Left lung (tissue), 10 donors: Measurements from ENCODE around the gene AFMID. TPM values are rescaled to one million over a fixed set of nuclear protein-coding genes. Genes with fewer than 3 reads are reported as not detected.

Experiments
- ATAC-seq: fragments of 200-7000 bp; cut with Tn5 transposase; one replicate; pipeline ENCODE4 v1.9.1; 2020; ENCODE audit warnings: moderate library complexity
- DNase-seq, 4 donors: peaks; one replicate each; pipeline ENCODE4 v3.0.0-alpha.2; 2013 to 2020
- H3K27ac ChIP-seq, 2 donors: fragments of 200-600 bp; sonication (generic) in 1 of 2; one replicate each; pipeline versions ENCODE4 v1.5.0 to v1.8.0; 2020 to 2021
- H3K27me3 ChIP-seq, 2 donors: fragments of 200-600 bp; sonication (generic) in 1 of 2; one replicate each; pipeline versions ENCODE4 v1.5.0 to v1.8.0; 2020 to 2021
- H3K36me3 ChIP-seq, 2 donors: fragments of 200-600 bp; sonication (generic) in 1 of 2; one replicate each; pipeline versions ENCODE4 v1.5.0 to v1.8.0; 2020 to 2021
- H3K4me1 ChIP-seq, 2 donors: fragments of 200-600 bp; one replicate each; pipeline ENCODE4 v1.8.0; 2021
- H3K4me3 ChIP-seq, 2 donors: fragments of 200-600 bp; sonication (generic) in 1 of 2; one replicate each; pipeline versions ENCODE4 v1.5.0 to v1.8.0; 2020 to 2021; ENCODE audit warnings: mild to moderate bottlenecking in 1 of 2
- H3K9me3 ChIP-seq, 2 donors: fragments of 200-600 bp; sonication (generic) in 1 of 2; one replicate each; pipeline versions ENCODE4 v1.5.0 to v1.8.0; 2020 to 2021
- CTCF ChIP-seq, 2 donors: fragments of 200-600 bp; sonication (generic) in 1 of 2; IDR thresholded peaks; one replicate each; pipeline versions ENCODE4 v1.5.0 to v1.8.0; 2021; ENCODE audit warnings: antibody characterized with exemption in 2 of 2
- intact Hi-C, 2 donors: fragments of 100-400 bp; cut with DNase I; formaldehyde crosslinking; loops; one replicate each; pipeline versions ENCODE4 v1.11.2 to v1.14.2; 2022
- polyA plus RNA-seq, 6 donors: library from polyadenylated mRNA; unstranded; fragments of 120-200 nt; gene quantifications; one replicate each; pipeline ENCODE4 v1.2.1, GENCODE V29; 2013; ENCODE audit not compliant: insufficient read length in 6 of 6
- total RNA-seq, 2 donors: library from RNA; stranded (reverse); fragmentation: NEBNext Ultra II Directional; extraction: Animal tissue kit (Norgen Biotek cat#: 25700); gene quantifications; one replicate each; pipeline ENCODE4 v1.2.1, GENCODE V29; 2021
- donor health status: DM: no; HTN: yes; CAD: no.
- donor health status: DM: no; HTN: no; CAD: no.

AFMID gene
- total and polyA plus RNA-seq, 8 donors, result 31.3 to 58.9 (median 50.9) TPM

- peaks cover 13 to 48% of the 10 kb centered on the region in 2 donors for H3K27me3 ChIP-seq
- H3K27ac ChIP-seq, result no peak overlapping the region
- H3K9me3 ChIP-seq, result no peaks in the 10 kb centered on the region
- TF ChIP-seq CTCF (IDR thresholded peaks at IDR 0.05), result no peak
- intact Hi-C loops, result no loop called here
- no peak for DNase-seq
- peaks cover 0 to 13% of the 10 kb centered on the region in 2 donors for H3K36me3 ChIP-seq
- peak; percentile 37 for ATAC-seq
- peaks cover 0 to 17% of the 10 kb centered on the region in 2 donors for H3K4me1 ChIP-seq
- H3K4me3 ChIP-seq, result no peak overlapping the region
Measured at GRCh38 chr17:78226759-78227454, 39.7 kb downstream of the AFMID start.

DNA sequence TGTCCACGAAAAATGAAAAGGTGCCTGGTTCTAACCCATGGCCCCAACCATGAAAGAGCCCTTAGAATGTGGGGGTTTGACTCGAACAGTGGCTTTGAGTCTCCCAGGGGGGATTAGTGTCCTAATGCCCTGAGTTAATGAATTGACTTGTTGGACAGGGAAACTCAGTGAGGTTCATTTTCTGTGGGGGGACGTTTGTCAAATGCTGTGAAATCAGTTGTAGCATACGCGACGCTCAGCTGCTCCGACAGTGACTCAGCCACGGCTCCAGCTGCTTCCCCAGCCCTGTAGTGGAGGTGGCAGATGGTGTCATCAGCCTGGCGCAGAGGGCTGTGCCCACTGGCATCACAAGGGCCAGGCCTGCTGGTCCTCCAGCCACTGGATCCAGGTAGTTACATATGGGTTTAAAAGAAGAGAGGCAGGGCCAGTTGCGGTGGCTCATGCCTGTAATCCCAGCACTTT lies 40.3 kb downstream of the AFMID start:
- intact Hi-C loops, result no loop called here
- H3K27ac ChIP-seq, result no peak overlapping the region

DNA sequence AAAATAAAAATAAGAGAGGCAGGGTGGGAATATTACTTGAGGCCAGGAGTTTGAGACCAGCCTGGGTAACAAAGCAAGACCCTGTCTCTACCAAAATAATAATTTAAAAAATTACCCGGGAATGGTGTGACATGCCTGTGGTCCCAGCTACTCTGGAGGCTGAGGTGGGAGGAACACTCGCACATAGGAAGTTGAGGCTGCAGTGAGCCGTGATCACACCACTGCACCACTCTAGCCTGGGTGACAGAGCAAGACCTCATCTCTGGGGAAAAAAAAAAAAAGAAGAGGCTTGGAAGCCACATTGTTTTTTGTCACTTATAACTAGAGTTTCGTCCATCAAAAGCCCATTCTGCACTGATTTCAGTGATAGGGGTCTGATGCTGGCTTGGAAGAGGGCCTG lies 41.0 kb downstream of the AFMID start:
- intact Hi-C loops, result no loop called here
- H3K4me1 ChIP-seq, result peaks cover 0 to 21% of the 10 kb centered on the region in 2 donors

More for the DNA sequence above, 40.3 kb downstream of the AFMID start:
- H3K27me3 ChIP-seq, result peaks cover 18 to 54% of the 10 kb centered on the region in 2 donors
- DNase-seq, result no peak
- no peak overlapping the region for H3K4me3 ChIP-seq
- H3K4me1 ChIP-seq, result peaks cover 0 to 21% of the 10 kb centered on the region in 2 donors
- ATAC-seq, result peak; percentile 37
- H3K36me3 ChIP-seq, result peaks cover 0 to 13% of the 10 kb centered on the region in 2 donors
- no peaks in the 10 kb centered on the region for H3K9me3 ChIP-seq
- TF ChIP-seq CTCF (IDR thresholded peaks at IDR 0.05), result no peak

DNA sequence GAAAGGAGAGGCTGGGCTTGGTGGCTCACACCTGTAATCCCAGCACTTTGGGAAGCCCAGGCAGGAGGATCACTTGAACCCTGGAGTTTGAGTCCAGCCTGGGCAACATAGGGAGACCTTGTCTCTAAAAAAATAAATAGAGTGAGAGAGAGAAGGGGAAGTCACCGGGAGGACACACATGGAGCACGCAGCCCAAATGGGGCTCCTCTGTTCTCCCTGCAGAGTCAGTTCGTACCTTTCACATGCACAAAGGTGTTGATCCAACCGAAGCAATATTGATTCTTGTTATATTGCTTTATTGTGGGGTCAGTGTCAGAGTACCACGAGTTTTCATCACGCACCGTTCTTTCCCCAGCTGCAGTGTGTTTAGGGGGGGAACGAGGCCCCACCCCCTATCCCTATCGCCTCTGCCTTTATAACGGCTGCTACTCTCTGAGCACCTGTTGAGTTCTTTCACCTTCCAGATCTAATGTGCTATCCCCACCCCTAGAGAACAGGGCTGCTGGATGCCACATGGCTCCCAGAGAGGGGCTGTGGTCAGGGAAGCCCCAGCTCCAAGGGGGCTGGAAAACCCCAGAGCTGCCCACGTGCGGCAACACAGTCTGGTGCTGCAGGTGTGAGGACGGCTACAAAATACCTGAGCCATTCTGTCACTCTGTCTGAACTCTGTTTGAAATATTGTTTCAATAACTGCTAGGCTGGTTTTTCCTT lies 43.2 kb downstream of the AFMID start:
- TF ChIP-seq CTCF (IDR thresholded peaks at IDR 0.05), result no peak
- Histone ChIP-seq H3K9me3 (no peaks in the 10 kb centered on the region), H3K4me1 (peaks cover 0 to 21% of the 10 kb centered on the region in 2 donors), H3K27ac (no peak overlapping the region), H3K36me3 (no peaks in the 10 kb centered on the region), H3K4me3 (no peak overlapping the region), H3K27me3 (peaks cover 26 to 69% of the 10 kb centered on the region in 2 donors)
- intact Hi-C loops, result no loop called here
- DNase-seq (no peak), ATAC-seq (no peak)

More for the DNA sequence above, 41.0 kb downstream of the AFMID start:
- DNase-seq, result no peak
- Histone ChIP-seq H3K27ac (no peak overlapping the region), H3K4me3 (no peak overlapping the region), H3K27me3 (peaks cover 25 to 61% of the 10 kb centered on the region in 2 donors), H3K36me3 (peaks cover 0 to 13% of the 10 kb centered on the region in 2 donors), H3K9me3 (no peaks in the 10 kb centered on the region)
- no peak for ATAC-seq
- TF ChIP-seq CTCF (IDR thresholded peaks at IDR 0.05), result no peak
